Measurements from ENCODE around the gene STIM2.
"Not testable (repeated sequence)": the region's sequence is repeated elsewhere in the genome, so short reads cannot be mapped to it uniquely, and the experiment has no call there.

Gene STIM2

DNA sequence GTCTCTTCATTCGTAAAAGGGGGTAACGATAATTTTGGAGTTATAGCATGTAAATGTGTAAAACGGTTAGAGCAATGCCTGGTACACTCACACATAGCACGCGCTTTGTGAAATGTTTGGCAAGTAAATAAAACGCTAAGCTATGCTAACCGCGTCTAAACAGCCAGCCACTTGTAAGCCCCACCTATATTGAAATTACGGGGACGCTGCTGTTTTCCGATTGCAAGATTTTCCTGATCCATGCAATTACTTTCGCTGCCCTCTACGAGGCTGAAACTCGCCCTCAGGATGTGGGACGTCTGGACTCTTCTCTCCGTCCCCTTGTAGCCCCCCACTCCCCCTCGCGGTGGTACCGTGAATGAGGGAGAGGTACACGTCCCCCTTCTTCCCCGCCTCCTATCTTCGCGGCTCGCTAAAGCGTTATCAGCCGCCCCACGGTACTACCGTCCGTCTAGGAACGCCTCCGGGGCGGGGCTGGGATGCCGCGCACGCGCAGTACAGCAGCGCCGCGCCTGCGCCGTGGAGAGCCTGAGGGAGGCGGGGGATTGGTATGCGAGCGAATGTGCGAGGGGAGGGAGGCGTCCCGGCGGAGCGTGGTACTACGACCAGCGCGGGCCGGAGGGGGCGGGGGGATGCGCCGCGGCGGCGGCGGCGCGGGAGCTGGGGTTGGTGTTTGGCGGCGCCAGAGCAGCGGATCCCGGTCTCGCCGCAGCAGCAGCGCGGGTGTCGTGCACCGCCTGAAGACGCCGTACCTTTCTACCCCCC, at the start of gene STIM2:
STIM2 (plus strand) TSS at position 685 of the 765 bp plus-strand sequence.
- peak; percentile 98 for DNase-seq

DNA sequence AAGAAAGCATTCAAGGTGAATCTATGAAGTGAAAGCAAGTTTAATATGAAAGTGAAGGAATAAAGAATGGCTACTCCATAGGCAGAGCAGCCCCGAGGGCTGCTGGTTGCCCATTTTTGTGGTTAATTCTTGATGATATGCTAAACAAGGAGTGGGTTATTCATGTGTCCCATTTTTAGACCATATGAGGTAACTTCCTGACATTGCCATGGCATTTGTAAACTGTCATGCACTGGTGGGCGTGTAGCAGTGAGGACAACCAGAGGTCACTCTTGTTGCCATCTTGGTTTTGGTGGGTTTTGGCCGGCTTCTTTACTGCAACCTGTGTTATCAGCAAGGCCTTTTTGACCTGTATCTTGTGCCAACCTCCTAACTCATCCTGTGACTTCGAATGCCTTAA, 49.1 kb upstream of the STIM2 start:
- DNase-seq, result not testable (repeated sequence)

DNA sequence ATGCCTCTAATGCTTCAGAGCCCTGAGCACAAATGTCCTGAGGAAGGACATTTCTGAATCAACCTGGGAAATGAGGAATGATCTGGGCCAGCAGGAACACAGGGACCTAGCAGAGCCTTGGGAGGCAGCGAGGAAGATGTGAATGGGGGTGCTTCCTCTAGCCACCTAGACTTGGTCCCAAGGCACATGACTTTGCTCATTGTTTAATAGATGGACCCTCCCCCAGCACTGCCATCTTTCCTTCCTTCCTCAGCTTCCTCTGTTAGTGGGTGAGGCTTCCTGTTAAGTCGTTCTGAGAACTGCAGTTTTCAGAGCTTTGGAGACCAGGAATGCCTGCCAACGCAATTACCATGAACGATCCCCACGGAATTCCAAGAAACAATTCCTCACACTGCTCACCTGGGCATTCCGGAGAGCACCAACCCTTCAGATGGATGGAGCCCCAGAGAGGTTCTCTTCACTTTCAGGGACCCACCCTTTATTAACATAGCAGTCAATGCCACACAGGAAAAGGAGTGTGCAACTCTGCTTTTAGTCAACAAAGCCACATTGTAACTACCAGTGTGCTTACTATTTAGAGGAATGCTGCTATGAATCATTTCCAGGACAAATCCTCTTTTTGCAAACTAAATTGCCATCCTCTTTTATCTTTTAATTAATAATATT, 48.5 kb upstream of the STIM2 start:
- DNase-seq, result no peak

DNA sequence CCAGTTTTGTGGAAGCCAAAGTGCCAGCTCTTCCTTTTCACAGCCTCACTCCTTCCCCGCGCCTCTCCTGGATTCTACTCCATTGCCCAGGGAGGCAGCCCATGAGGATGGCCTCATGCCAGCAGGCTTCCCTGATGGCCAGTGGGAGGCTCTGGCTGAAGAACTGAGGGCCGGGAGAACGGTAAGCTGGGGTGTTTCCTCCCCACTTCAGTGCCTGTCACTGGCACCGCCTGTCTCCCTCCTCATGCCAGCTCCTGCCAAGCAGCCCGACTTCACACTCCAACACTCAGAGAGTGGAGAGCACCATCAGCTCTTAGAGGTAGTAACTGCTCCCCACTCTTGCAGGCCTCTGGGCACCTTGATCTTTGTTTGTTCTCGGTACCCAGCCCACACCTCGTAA, 46.9 kb upstream of the STIM2 start:
- DNase-seq, result no peak

DNA sequence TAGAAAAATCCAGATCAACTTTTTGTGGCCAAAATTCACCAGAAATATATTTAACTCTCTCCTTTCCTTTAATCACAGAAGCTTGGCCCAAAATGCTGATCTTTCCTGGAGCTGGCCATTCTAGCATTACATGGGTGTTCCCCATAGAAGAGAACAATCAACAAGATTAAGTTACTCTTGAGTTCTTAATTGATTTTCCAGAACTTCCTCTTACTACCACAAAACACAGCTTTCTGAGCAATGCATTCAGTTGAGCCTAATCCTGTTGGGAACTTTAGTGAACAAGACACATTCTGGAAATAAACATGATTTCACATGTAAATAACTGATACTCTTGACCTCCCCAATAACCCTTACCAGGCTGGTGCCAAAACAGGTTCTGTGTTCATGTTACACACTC, 45.4 kb upstream of the STIM2 start:
- no peak for DNase-seq

DNA sequence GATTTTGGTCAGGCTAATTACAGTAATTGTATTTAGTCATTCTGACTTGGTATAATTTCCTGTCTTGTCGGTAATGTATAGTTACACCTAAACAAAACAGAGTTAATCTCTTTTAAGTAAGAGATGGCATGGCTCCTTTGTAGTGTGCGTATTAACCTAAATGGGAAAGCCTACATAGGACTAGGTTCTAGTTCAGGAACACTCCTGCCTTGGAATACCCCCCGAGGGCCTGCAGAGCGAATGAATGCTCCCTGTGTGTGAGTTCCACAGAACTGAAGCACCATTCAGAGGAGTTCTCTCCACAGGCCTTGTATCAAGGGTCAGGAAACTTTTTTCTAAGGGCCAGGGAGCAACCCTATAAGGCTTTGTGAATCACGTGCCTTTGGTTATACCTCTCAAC, 44.9 kb upstream of the STIM2 start:
- DNase-seq, result no peak

DNA sequence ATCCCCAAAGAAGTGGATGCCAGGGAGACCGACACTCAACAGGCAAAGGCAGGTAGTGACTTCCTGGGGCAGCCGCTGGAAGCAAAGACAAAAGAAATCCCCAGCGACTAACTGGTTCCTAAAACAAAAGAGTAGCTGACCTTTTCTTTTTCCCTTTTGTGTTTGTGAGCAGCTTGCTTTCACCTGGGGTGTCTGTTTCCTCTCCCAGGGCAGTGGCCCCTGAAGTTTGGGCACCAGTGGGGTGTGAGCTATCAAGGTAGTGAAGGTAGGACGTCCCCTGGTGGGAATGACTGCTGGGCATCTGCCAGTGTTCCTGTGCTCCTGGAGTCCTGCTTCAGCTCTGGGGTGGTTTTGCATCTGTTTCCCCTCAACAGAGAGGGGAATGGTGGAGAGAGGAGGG, 41.6 kb upstream of the STIM2 start:
- no peak for DNase-seq

DNA sequence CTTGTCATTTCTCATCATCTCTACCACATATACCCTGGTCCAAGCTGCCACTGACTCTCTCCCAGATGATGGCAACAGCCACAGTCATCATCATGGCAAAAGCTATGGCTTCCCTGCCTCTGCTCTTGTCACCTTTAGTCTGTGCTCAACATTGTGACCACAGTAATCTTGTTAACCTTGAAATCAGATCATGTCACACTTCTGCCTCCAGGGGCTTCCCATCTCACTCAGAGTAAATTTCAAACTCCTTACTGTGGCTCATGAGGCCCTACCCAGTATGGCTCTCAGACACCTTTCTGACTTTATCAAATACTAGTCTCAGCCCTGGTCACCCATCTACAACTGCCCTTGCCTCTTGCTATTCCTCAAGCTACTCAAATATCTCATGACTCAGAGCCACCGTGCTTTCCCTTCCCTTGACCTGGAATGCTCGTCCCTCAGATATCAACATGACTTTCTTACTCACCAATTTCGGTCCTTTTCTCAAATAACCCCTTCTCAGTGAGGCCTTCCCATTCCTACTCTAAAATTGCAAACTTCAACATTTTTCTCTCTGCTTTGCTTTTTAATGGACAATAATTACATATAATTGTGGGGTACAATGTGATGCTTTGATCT, 41.1 kb upstream of the STIM2 start:
- DNase-seq, result no peak

DNA sequence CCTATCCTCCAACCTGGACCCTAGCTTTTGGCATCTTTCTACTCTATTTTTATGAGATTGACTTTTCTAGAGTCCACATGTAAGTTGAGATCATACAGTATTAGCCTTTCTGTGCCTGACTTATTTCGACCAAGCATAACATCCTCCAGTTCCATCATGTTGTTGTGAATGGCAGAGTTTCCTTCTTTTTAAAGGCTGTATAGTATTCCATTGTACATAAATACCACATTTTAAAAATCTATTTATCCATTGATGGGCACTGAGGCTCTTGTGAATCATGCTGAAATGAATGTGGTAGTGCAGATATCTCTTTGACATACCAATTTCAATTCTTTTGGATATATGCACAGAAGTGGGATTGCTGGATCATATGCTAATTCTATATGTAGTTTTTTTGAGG, 40.3 kb upstream of the STIM2 start:
- no peak for DNase-seq

DNA sequence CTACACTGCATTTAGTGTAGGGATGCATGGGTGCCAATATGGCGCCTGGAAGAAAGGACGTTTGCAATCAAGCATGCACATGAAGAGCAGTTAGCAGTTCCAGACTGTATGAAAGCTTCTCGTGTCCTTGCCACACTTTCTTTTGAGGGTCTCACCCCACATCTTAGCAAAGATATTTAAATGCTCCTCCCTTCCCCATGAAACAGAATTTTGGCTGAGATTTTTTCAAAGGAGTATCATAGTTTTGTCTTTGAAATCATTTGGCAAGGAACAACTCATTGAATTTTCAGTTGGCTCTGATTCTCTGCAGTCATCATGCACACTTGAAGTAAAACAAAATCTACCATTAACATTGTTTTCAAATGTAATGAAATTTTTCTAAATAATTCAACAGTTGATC, 39.6 kb upstream of the STIM2 start:
- DNase-seq, result no peak

DNA sequence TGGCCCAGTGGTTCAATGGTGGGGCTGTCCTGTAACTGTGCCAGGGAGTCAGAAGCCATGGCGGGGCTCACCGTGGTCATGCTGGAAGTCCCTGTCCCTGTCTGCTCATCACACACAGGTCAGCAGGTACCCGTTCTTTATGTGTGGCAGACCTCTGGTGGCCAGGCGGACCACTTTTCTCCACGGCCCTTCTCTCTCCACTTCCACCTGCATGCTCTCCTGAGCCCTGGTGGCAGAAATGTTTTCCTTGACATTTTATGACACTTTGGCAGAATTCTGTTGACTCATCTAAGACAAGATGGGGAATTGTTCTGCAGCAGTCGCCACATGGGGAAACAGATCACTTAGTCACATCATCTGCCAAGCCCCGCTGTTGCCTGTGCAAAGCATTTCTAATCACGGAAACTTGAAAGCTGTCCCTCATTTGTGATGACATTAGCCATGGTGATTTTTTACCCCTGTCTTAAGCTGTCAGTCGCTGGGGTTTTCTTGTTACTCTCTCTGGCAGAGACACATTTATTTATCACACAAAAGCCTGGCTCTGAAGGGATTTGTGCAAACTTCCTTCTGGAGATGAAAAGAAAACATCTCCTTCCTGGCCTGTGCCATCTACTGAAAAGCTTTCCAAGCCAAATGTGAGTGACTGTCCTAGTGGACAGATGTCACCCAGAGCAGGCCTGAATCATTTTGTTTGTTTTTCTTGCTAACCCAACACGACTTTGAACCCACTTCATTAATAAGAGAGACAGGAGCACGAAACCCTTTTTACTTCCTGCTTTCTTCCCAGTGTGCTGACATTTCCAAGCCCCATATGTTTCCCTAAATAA, 38.8 kb upstream of the STIM2 start:
- no peak for DNase-seq

DNA sequence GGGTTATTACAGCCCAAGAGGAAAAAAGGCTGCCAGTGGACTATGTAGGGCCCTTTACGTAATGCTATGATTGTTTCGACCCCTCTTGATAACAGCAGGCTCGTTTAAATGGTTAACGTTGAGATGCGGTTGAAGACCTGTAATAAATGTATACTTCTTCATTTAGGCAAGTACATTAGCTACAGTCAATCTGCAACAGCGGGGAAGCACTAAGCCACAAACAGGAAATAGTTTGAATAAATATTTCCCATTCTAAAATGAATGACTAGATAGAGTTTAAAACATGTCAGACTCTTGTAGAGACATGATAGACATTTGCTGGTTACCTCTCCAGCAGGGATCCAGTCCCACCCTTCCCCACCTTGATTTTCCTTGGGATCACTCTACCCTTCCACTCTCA, 38.1 kb upstream of the STIM2 start:
- DNase-seq, result no peak

DNA sequence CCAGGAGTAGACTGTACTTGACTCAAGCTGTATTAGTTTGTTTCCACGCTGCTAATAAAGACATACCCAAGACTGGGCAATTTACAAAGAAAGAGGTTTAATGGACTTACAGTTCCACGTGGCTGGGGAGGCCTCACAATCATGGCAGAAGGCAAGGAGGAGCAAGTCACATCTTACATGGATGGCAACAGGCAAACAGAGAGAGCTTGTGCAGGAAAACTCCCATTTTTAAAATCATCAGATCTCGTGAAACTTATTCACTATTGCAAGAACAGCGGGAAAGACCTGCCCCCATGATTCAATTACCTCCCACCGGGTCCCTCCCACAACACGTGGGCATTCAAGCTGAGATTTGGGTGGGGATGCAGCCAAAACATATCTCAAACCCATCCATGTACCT, 37.7 kb upstream of the STIM2 start:
- DNase-seq, result not testable (repeated sequence)

DNA sequence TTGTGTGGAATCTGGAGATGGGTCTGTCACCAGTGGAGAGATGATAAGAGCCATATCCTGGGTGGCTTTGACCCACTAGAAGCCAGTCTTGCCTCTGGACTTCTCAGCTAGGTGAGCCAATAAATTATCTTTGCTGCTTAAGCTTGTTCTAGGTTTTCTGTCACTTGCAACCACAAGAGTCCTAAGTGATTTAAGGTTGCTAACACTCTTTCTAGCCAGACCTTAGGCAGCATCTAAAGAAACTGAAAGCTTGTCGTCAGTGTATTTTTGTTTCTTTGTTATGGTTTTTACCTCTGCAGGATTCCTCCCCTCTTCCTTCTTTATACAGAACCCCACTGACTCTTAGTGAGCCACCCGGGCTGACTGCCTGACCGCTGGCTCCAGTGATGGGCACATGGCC, 37.1 kb upstream of the STIM2 start:
- no peak for DNase-seq

DNA sequence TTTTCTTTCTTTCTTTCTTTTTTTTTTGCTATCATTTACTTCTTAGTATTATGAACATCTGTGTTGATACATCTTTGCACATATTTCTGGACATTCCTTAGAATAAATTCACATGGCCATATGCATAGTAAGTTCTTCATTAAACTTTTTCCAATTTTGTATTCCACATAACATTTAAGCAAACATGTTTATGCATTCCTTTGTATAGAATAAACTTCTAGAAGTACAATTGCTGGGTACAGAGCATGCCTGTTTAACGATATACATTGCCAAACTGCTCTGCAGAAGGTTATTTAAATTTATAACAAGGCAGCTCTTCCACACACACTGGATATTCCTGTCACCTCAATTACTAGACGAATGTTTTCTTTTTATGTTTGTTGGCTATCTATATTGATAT, 36.0 kb upstream of the STIM2 start:
- DNase-seq, result no peak

DNA sequence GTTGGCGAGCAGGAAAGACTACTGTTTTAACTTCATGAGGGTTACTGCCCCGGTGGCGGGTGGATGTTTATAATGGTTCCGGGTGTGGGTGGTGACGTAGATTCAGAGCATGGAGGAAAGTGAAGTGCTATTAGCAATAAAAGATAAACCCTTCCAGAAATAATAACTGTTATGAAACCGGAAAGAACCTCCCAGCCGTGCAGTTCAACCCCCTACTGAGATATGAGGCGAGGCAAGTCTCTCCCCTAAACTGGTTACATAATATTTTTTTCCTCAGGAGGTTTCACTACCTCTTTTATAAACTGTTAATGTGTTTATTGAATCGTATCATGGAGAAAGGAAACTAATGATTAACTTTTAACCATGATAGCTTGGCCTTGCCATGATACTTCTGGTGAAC, 33.9 kb upstream of the STIM2 start:
- no peak for DNase-seq

DNA sequence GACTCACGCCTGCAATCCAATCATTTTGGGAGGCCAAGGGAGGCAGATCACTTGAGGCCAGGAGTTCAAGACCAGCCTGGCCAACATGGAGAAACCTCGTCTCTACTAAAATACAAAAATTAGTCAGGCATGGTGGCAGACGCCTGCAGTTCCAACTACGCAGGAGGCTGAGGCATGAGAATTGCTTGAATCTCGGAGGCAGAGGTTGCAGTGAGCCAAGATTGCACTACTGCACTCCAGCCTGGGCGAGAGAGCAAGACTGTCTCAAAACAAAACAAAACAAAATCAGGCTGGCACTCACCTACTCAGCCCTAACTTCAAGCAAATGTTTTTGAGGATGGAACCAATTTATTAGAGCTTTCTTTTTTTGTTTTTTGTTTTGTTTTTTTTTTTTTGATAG, 33.3 kb upstream of the STIM2 start:
- not testable (repeated sequence) for DNase-seq

DNA sequence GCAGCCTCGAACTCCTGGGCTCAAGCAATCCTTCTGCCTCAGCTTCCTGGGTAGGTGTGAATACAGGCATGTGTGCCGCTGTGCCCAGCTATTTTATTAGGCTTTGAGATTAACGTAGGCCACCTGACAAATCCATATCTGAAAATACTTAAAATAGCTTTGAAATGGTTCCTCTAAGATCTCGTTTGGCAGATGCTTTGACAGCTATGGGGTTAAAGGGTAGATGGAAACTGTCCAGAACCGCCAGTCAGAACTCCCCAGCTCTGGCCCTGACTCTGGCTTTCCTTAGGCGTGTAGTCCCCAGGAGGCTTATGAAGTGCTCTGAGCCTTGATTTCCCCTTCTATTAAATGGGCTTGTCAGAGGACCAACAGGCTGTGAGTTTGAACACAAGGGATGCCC, 32.8 kb upstream of the STIM2 start:
- no peak for DNase-seq

DNA sequence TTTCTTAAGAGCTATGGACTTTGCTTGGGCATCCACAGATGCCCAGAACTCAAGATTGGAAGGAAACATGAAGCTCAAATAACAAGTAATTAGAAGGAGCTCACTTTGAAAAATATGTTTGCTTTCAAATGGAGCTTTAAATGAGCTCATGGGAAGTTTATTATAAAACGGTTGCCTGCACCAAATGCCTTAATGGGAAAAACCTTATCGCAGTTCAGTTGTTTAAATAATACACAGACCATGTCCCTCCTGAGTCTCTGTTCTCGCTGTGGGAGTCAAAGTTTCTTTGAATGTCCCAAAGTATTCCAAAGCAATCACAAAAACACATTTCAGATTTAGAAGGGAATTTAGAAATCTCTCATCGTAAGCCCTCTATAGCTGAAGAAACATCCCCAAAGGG, 31.6 kb upstream of the STIM2 start:
- DNase-seq, result no peak

DNA sequence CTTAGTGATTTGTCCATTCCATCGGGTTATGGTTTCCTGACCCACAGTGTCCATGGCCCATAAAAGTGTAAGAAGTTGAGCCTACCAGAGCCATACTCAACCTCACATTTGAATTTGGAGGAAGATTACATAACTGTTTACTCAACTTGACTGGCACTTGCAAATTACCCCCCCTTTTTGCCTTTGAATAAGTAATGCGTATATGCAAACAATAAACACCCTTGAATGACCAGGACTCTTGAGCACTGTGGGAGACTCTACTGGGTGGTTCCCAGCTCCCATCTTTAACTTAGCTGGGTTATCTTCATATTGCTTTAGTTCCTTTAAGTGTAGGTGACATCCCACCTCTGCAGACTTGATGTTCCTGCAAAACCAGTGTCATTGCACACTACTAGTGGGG, 30.6 kb upstream of the STIM2 start:
- DNase-seq, result no peak

DNA sequence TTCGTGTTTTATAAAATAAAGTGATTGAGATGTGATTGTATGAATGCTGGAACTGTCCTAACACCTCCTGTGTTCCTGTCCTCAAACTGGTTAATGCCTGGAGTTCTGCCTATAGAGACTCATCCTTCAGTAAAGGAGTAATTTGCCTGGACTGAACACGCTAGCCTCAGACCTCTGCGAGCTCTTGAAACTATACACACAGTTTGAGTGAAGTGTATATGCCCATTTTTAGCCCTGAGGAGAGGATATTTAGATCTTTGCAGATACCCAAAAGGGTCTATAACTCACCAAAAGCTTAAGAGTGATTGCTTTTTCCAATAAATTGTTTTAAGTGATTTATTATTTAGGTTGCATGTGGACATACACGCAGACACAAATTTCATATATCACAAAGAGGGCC, 29.9 kb upstream of the STIM2 start:
- no peak for DNase-seq

DNA sequence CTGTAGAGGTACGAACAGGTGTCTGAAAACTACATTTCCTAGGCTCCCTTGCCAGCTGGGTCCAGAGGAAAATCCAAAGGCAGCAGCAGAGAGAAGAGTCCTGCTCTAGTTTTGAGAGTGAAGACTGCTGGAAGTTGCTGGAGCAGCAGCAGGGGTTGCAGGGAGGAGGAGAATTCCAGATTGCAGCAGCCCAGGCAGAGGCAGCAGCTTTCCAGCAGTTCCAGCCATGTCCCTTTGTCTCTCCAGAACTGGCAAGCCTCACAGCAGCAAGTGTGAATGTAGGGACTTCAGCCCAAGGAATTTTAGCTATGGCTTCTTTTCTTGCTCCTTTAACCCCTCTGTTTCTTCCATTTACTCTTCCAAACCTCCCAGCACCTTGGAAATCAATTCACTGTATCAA, 24.1 kb upstream of the STIM2 start:
- no peak for DNase-seq

Measured in CD4-positive, alpha-beta T cell treated with Interleukin-17A for 4 hours (primary cell).